Choroid plexus epithelial cell (primary cell): ENCODE data around the gene C2orf49.

Experiments
- DNase-seq: peaks from one replicate; pipeline ENCODE4 v3.0.0-alpha.2; 2010; ENCODE audit warnings: low read depth
- H3K4me3 ChIP-seq: 2 replicates; pipeline ENCODE4 v1.5.1; 2011; ENCODE audit warnings: low read depth, mild to moderate bottlenecking, control low read depth, low read length, moderate library complexity
- TF ChIP-seq, protein P1 (sequence below): conservative IDR thresholded peaks from 2 replicates; pipeline ENCODE4 v1.5.1; 2011; ENCODE audit warnings: low read depth, mild to moderate bottlenecking, control low read depth, inconsistent platforms, low read length, moderate library complexity

Gene C2orf49

DNA sequence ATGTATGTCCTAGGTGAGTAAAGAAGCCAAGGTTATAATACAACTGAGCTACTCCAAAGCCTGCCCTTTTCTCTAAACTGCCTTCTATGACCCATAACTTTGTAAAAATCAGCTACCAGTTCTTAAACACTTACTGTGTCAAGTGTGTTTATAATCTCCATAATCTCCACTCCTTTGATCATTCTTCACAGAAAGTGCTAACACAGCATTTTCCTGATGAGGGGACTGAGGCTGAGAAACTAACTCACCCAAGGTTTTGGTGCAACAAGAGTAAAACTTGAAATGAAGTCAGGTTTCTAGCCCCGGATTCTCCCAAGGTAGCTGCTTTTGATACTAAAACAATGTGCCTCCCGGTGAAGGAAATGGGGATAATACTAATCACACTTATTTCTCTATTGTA lies 1.9 kb upstream of the C2orf49 start:
- H3K4me3 ChIP-seq: no peak overlapping the region
- TF ChIP-seq, protein P1, sequence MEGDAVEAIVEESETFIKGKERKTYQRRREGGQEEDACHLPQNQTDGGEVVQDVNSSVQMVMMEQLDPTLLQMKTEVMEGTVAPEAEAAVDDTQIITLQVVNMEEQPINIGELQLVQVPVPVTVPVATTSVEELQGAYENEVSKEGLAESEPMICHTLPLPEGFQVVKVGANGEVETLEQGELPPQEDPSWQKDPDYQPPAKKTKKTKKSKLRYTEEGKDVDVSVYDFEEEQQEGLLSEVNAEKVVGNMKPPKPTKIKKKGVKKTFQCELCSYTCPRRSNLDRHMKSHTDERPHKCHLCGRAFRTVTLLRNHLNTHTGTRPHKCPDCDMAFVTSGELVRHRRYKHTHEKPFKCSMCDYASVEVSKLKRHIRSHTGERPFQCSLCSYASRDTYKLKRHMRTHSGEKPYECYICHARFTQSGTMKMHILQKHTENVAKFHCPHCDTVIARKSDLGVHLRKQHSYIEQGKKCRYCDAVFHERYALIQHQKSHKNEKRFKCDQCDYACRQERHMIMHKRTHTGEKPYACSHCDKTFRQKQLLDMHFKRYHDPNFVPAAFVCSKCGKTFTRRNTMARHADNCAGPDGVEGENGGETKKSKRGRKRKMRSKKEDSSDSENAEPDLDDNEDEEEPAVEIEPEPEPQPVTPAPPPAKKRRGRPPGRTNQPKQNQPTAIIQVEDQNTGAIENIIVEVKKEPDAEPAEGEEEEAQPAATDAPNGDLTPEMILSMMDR: no peak
- no peak for DNase-seq

DNA sequence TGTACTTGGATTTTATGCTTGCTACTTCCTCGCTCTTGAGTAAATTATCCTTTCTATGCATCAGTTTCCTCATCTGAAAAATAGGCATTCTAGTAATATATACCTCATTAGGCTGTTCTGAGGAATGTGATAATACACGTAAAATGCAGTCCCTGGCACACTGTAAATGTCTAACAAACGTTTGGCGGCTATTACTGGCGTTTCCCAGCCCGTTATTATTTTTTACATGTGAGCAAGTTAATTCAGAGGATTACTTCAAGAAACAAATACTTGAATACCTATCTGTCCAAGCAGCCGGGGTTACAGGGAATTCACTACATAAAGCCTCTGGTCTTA lies 586 bp upstream of the C2orf49 start:
- H3K4me3 ChIP-seq: peak overlapping the region; percentile 94
- TF ChIP-seq, protein P1: no peak
- no peak for DNase-seq

DNA sequence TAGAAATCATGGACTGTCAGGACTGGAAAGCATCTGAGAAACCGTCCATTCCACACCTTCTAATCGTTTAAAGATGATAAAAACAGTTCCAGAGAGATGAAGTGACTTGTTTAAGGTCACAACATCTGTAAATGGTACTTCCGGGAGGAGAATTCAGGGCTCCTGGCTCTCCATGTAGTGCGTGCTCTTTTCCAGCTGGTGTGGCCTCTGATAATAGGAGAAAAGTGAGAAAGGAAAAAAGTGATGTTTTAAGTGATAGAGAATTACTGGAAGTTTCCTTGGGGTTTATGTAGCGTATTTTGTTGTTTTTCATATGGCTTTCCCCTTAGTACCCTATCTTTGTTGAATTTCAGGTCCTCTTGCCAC lies 663 bp downstream of the C2orf49 start:
- peak overlapping the region; percentile 94 for H3K4me3 ChIP-seq
- TF ChIP-seq, protein P1: no peak
- no peak for DNase-seq

DNA sequence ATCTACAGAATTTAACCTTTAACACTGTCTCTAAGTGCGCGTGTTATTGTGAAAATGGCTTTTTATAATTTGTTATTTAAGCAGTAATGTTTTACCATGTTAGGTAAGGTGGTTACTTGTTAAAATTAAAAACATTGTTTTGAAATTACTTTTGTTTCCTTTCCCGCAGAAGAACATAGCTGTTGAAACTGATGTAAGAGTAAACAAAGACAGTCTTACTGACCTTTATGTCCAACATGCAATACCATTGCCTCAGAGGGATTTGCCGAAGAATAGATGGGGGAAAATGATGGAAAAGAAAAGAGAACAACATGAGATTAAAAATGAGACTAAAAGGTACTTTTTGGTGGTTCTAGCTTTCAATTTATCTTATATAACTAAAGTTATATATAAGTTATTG lies 2.1 kb downstream of the C2orf49 start:
- TF ChIP-seq, protein P1: no peak
- no peak overlapping the region for H3K4me3 ChIP-seq
- DNase-seq: no peak

DNA sequence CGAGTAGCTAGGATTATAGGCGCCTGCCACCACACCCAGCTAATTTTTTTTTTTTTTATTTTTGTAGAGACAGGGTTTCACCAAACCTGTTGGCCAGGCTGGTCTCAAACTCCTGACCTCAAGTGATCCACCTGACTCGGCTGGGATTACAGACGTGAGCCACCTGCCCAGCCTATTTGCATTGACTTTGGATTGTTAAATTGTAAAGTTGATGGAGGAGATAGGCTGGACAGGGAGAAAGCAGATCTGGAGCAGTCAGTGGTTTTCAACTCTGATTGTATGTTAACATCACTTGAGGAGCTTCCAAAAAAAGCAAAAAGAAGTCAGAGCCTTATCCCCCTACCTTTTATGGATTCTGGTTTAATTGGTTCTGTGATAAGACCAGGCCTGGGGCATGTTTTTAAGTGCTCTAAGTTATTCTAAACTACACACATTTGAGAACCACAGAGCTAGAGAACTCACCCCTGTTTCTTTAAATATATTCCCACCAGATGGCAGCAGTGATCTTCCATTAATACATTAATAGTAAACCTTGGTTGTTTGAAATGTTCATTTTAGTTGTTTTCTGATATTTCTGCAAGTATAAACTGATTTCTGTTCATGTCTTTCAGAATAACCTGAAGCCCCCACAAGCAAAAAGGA lies 7.5 kb downstream of the C2orf49 start:
- TF ChIP-seq, protein P1: peak; percentile 36
- H3K4me3 ChIP-seq: no peak overlapping the region
- DNase-seq: peak; percentile 79

DNA sequence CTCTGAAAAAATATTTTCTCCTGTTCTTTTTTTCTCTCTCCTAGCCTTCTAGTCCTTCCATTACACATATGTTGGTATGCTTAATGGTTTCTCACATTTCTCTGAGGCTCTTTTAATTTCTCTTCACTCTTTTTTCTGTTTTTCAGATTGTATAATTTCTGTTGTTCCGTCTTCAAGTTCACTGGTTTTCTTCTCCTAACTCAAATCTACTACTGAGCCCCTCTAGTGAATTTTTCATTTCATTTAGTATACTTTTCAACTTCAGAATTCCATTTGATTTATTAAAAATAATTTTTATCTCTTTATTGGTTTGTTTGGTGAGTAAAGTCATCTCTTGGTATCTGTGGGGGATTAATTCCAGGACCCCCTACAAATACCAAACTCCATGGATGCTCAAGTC lies 19.8 kb downstream of the C2orf49 start:
- DNase-seq: no peak
- TF ChIP-seq, protein P1: no peak

DNA sequence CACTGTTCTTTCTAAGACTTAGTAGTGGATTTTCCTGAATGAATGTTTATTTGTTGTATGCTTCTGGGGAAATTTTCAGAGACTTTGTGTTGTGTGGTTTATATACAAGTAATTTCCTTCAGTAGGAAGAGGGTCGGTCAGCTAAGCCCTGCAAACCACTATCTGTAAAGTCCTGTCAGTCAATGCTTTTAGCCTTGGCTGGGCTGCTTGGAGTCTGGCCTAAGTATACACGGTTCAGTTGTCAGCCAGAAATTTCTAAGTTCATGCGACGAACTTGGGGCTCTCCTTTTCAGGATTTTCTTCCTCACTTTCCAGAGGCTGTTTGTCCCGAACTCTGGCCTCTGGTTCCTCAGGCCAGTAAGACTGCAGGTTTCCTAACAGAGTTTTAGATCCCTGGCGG lies 21.3 kb downstream of the C2orf49 start:
- TF ChIP-seq, protein P1: no peak
- no peak overlapping the region for H3K4me3 ChIP-seq
- DNase-seq: peak; percentile 44

More for the DNA sequence above, 19.8 kb downstream of the C2orf49 start:
- H3K4me3 ChIP-seq: no peak overlapping the region
